Neural progenitor cell (in vitro differentiated cells): ENCODE data around the gene NF2.

Experiments used
- CTCF ChIP-seq: fragments of 200-600 bp; sonication (generic); IDR thresholded peaks from 2 replicates; pipeline ENCODE4 v1.5.1; 2017; ENCODE audit warnings: antibody characterized with exemption, mild to moderate bottlenecking
- EZH2 ChIP-seq: fragments of 200-600 bp; sonication (generic); IDR thresholded peaks from 2 replicates; pipeline ENCODE4 v1.6.1; 2017; ENCODE audit warnings: antibody characterized with exemption, mild to moderate bottlenecking, moderate library complexity
- EZH2phosphoT487 ChIP-seq: fragments of 200-600 bp; sonication (generic); IDR thresholded peaks from 2 replicates; pipeline ENCODE4 v1.6.1; 2017; ENCODE audit warnings: antibody characterized with exemption

GRCh38 chr22:29670626-29671025 lies 67.2 kb downstream of the NF2 start:
- TF ChIP-seq CTCF: no peak
- TF ChIP-seq EZH2: no peak
- no peak for TF ChIP-seq EZH2phosphoT487
